HFF-Myc (cell line): Measurements from ENCODE around the gene ONECUT2.
A peak's percentile ranks its signal among the peaks of the same experiment; 100 is the strongest.
"Not testable (repeated sequence)": the region's sequence is repeated elsewhere in the genome, so short reads cannot be mapped to it uniquely, and the experiment has no call there.

Experiments used
- DNase-seq: peaks from one replicate; pipeline ENCODE4 v3.0.0-alpha.2; 2011; ENCODE audit warnings: low read depth; ENCODE audit errors: extremely low read depth
- H3K4me3 ChIP-seq: replicated peaks from 2 replicates; pipeline ENCODE4 v1.5.1; 2011; ENCODE audit warnings: low read depth, mild to moderate bottlenecking, control low read depth, low read length
- CTCF ChIP-seq: IDR thresholded peaks from 2 replicates; pipeline ENCODE4 v1.5.1; 2012; ENCODE audit warnings: mild to moderate bottlenecking, low read depth, low read length, control low read depth; ENCODE audit errors: missing control alignments

ONECUT2 gene

GRCh38 chr18:57434536-57435494 is at the start of gene ONECUT2:
Gene ONECUT2, plus strand, starts transcription at chr18:57435374. Its CDS starts 343 bp downstream, at chr18:57435717.
- TF ChIP-seq CTCF: no peak
- peak within 1 kb of the TSS; percentile 32 for H3K4me3 ChIP-seq
- DNase-seq: peak; percentile 31

- no peak for DNase-seq
- TF ChIP-seq CTCF: no peak
- no peak overlapping the region for H3K4me3 ChIP-seq
These were observed 45.9 kb upstream of the ONECUT2 start for GRCh38 chr18:57389271-57389670.

DNA sequence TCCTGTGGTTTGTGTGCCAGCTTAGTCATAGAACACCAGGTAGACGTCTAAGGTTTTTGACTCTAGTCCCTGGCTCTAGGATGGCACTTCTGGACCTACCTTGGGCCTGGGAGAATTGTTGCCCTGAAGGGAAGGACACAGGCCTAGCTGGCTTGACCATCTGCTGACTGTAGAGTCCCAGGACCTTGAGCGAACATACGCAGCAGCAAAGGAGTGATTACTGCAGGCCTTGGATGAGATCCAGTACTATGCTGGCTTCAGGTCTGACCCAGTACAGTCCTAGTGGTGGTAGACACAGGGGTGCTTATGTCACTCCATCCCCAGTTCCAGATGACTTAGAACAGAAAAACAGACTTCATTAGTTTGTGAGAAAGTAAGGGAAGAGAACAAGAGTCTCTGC is 45.1 kb upstream of the ONECUT2 start:
- no peak for DNase-seq
- H3K4me3 ChIP-seq: no peak overlapping the region
- TF ChIP-seq CTCF: no peak

GRCh38 chr18:57394749-57395148 is 40.4 kb upstream of the ONECUT2 start:
- H3K4me3 ChIP-seq, DNase-seq: not testable (repeated sequence)

- H3K4me3 ChIP-seq, DNase-seq: not testable (repeated sequence)
These were observed 38.3 kb upstream of the ONECUT2 start for GRCh38 chr18:57396831-57397230.

DNA sequence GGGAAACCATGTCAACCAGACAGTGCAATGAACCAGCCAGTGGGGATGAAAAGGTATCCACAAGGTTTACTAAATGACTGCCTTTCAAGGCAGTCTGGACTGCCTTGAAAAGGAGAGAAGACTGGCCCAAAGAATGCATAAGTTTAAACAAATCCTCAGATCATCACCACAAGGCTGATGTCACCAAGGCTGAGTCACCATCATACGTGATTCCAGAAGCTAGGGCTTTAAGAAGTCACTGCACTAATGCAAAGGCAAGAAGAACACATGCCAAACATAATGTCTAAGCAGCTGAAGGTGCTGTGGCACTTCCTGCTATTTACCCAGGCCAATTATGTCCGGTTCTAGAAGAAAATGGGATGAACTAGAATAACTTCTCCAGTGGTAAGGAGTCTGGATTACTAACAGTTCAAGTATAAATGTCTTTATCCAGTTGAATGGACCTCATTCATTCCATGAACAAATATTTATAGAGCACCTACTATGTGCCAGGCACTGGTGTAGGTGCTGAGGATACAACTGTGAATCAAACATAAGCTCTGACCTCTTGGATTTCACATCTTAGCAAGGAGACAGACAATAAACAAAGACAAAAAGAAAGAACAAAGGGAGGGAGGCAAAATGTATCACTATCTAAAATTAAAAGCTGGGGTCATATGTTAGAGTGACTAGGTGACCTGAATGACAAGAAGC is 37.6 kb upstream of the ONECUT2 start:
- TF ChIP-seq CTCF: no peak
- H3K4me3 ChIP-seq: no peak overlapping the region
- peak; percentile 37 for DNase-seq

GRCh38 chr18:57404345-57404744 is 30.8 kb upstream of the ONECUT2 start:
- no peak for TF ChIP-seq CTCF
- no peak overlapping the region for H3K4me3 ChIP-seq
- DNase-seq: no peak

- TF ChIP-seq CTCF: no peak
- H3K4me3 ChIP-seq: no peak overlapping the region
- DNase-seq: no peak
These were observed 25.5 kb upstream of the ONECUT2 start for GRCh38 chr18:57409650-57410049.
